ENCODE measurements around the gene PIK3R2.
A peak's percentile ranks its signal among the peaks of the same experiment; 100 is the strongest.
"Not testable (repeated sequence)": the region's sequence is repeated elsewhere in the genome, so short reads cannot be mapped to it uniquely, and the experiment has no call there.

Gene PIK3R2

DNA sequence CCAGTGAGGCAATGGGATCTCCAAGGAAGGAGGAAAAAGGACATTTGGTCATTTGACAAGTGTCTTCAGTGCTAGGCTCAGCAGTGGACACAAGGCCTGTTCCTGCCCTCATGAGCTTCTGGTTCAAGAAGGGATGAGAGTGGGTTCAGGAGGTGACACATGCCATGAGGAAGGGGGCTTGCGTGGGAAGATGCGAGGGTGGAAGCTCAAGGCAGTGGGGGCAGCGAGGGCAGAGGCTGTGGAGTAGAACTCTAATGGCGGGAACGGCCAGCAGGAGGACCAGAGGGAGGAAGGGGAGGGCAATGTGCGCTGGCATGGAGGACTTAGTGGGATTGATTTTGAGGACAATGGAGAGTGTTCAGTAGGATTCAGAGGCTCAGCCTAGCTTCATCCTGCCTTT is 3.3 kb downstream of the PIK3R2 start:
- DNase-seq = no peak

DNA sequence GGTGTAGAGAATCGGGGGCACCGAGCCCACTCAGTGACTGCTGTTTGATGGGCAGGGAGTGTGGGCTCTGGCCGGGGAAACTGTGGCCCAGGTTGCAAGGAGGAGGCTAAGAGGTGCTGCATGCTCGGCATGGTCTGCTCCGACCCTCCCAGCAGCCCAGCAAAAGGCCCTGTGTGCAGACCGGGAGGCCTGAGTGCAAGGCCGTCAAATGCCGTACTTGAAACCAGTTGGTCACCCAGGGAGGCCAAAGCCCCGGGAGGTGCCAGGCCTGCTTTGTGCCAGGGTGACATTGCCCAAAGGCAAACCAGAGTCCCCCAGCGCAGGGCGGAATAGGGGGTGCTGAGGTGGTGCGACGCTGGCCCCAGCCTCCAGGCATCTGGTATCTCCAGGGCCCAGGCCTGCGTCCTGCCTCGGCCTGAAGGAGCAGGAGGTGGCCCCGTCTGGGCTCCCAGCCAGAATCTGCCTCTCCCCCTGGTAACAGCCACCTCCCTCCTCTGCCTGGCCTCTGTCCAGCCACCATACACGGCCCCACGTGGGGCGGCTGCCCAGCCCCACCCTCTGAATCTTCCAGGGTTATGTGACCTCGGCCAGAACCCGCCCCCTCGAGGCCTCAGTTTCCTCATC is 4.0 kb downstream of the PIK3R2 start:
- no peak for DNase-seq

DNA sequence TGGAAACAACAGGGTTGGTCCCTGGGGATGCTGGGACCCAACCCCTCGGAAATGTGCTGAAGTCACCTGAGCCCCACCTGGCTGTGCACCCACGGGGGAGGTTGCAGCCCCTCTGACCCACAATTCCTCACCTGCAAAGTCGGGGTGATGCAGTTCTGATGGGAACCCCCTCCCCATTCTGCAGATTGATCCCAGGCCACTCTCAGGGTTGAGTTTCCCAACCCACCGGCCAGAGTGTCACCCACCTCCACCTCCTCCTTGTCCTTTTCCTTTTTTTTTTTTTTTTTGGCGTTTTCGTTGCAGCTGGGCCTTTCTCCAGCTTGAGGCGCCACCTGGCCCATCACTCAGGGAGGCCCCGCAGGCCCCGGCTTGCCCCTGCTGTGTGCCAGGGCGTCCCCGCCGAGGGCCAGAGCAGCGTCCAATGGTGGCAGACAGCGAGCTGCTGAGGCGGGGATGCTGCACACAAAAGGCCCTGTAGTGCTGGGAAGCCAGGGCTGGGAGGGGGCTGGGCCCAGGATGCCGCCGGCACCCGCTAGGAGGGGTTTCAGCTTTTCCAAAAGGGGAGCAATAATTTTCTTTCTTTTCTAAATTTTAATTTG is 4.6 kb downstream of the PIK3R2 start:
- DNase-seq = no peak

DNA sequence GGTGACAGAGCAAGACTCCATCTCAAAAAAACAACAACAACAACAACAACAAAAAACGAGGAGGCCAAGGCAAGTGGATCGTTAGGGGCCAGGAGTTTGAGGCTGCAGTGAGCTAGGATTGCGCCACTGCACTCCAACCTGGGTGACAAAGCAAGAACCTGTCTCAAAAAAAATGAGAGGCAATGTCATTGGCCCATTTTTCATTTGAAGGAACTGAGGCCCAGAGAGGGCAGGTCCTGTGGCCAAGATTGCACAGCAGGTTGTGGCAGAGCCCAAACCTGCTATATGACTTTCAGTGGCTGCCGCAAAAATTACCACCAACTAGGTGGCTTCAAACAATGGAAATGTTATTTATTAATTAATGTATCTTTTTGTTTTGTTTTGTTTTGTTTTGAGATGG is 5.5 kb downstream of the PIK3R2 start:
- no peak for DNase-seq

DNA sequence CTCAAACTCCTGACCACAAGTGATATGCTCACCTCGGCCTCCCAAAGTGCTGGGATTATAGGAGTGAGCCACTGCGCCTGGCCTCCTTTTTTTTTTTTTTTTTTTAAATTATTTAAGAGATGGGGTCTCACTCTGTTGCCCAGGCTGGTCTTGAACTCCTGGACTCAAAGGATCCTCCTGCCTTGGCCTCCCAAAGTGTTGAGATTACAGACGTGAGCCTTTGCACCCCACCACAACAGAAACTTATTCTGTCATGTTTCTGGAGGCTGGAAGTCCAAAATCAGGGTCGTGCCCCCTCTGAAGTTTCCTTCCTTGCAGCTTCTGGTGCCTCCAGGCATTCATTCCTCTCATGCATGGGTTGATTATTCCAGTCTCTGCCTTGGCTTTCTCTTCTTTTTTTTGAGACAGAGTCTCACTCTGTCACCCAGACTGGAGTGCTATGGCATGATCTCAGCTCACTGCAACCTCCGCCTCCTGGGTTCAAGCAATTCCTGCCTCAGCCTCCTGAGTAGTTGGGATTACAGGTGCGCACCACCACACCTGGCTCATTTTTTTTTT is 6.2 kb downstream of the PIK3R2 start:
- not testable (repeated sequence) for DNase-seq

DNA sequence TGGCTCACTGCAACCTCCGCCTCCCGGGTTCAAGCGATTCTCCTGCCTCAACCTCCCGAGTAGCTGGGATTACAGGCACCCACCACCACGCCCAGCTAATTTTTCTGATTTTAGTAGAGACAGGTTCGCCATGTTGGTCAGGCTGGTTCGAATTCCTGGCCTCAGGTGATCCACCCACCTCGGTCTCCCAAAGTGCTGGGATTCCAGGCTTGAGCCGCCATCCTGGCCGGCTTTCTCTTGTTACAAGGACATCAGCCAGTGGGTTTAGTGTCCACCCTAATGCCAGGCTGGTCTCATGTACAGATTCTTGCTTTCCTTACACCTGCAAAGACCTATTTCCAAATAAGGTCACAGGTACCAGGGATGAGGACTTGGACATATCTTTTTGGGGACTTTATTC is 6.8 kb downstream of the PIK3R2 start:
- DNase-seq = no peak

DNA sequence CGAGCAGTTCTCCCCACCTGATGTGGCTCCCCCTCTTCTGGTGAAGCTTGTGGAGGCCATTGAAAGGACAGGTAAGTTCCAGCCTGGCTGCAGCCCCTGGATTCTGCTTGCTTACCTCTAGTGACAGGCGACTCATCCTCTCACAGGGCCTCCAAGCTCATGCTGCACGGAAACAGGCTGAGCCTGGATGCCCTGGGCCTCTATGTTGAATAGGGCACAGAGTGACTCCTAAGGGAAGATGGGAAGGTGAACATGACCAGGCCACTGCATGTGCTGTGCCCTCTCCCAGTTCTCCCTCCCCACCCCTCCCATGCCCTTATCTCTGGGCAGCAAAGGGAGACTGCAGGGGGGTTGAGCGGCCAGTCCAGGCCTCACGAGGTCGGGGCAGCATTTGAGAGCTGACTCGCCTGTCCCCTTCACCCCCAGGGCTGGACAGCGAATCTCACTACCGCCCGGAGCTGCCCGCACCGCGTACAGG is 7.6 kb downstream of the PIK3R2 start:
- peak in 1 of 2 experiments; percentile 44 for DNase-seq

DNA sequence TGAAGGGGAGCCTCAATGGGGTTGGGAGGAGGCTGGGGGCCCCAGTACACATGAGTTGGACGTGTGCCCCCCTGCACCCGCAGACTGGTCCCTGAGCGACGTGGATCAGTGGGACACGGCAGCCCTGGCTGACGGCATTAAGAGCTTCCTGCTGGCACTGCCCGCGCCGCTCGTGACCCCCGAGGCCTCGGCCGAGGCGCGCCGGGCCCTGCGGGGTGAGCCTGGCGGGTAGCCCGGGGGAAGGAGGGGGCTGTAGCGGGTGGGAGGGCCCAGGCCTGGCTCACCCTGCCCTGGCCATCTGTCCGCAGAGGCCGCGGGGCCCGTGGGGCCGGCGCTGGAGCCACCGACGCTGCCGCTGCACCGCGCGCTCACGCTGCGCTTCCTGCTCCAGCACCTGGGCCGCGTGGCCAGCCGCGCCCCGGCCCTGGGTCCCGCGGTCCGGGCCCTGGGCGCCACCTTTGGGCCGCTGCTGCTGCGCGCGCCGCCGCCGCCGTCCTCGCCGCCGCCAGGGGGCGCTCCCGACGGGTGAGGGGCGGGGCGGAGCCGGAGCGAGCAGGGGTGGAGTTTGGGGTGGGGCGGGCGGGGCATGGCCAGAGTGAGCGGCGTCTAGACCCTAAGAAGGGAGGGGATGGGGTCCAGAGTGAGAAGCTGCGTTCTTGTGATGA is 8.1 kb downstream of the PIK3R2 start:
- peak; percentile 88 to 89 for DNase-seq

DNA sequence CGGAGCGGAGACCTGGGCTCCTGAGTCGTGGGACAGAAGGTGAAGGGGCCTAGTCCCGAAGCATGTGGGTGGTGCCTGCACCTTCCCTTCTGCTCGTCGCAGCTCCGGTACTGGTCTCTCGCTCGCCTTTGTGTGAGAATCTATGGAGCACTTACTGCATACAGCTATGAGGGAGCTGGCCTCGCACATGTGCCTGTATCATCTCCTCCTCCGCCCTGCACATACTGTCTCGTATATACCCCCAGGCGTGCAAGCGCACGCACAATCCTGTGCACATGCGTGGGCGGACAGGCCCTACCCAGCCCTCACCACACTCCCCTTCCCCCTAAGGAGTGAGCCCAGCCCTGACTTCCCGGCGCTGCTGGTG is 8.7 kb downstream of the PIK3R2 start:
- no peak for DNase-seq

DNA sequence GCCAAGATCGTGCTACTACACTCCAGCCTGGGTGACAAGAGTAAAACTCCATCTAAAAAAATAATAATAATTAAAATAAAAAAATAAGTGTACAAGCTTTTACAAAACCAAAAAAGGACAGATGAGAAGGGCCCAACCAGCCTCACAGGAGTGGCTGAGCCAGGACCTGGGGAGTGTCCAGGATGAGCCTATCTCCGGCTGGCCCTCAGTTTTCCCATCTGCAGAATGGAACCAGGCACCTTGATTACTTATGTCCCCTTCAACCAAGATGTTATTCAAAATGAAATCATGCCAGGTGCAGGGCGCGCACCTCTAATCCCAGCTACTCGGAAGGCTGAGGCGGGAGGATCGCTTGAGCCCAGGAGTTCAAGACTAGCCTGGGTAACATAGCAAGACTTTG is 11.1 kb downstream of the PIK3R2 start:
- no peak for DNase-seq

DNA sequence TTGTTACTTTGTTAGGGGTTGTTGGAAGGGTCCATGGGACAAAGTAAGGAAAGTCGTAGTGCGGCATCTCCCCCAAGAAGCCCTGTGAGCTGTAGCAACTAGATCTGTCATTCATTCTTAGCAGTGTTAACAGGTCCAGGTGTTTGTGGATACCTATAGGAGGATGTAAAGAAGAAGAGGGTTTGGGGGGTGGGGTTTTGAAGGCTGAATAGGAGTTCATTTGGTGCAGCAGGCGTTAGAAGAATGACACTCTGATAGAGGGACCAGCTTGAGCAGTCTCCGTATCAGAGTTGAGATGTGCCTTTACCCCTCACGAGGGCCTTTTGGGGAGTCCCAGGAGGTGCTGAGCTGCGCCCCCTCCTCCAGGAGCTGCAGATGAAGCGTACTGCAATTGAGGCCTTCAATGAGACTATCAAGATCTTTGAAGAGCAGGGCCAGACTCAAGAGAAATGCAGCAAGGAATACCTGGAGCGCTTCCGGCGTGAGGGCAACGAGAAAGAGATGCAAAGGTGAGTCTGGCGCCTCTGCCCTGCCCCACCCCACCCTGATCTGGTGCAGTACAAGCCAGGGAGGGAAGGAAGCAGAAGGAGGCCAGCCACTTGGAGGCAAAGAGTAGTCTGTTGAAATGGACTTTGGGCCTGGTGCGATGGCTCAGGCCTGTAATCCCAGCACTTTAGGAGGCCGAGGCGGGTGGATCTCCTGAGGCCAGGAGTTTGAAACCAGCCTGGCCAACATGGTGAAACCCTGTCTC is 13.0 kb downstream of the PIK3R2 start:
- no peak for DNase-seq

DNA sequence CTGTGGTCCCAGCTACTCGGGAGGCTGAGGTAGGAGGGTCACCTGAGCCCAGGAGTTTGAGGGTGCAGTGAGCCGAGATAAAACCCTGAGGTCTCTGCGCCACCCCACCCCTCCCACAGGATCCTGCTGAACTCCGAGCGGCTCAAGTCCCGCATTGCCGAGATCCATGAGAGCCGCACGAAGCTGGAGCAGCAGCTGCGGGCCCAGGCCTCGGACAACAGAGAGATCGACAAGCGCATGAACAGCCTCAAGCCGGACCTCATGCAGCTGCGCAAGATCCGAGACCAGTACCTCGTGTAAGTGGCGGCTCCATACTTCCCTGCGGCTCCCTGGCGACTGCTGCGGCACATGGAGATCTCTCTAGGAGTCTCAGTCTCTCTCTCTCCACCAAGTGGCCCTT is 14.0 kb downstream of the PIK3R2 start:
- no peak for DNase-seq

DNA sequence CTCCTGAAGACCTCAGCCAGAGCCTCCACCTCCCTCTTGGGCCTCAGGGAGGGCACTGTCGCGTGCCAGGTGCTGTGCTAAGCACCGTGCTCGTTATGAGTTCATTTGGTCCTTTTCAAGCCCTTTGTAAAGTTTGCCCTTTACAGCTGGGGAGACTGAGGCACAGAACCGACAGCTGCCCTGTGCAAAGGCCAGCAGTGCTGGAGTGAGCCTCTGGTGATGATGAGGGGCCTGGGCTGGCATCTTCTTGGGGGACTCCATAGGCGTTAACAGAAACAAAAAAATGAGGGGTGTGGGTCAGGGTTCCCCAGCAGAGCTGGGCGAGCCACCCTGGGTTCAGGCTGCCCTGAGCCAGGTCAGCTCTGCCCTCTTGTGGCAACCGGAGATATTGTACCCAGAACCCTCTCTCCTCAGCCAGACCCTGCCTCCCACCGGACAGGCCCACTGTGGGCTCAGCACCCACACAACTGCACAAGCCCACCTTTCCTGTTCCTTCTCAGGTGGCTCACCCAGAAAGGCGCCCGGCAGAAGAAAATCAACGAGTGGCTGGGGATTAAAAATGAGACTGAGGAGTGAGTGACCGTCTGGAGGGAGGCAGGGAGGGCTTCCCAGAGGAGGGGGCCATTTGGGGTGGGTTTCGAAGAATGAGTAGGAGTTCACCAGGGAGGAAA is 15.1 kb downstream of the PIK3R2 start:
- peak; percentile 71 to 80 for DNase-seq

DNA sequence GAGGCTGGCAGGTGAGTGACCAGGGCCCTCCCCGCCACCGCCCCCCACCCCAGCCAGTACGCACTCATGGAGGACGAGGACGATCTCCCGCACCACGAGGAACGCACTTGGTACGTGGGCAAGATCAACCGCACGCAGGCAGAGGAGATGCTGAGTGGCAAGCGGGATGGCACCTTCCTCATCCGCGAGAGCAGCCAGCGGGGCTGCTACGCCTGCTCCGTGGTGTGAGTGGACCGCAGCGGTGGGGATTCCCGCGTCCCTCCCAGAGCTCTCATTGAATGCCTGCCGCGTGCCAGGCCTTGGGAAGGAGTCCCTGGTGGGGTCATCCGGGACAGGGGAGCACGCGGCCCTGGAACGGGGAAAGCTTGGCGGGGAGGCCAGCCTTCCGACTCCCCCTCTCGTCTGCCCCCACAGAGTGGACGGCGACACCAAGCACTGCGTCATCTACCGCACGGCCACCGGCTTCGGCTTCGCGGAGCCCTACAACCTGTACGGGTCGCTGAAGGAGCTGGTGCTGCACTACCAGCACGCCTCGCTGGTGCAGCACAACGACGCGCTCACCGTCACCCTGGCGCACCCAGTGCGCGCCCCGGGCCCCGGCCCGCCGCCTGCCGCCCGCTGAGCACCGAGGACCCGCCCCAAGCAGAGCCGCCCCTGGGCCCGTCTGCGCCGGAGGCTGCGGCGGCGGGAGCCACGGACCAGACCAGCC is 15.9 kb downstream of the PIK3R2 start:
- DNase-seq = no peak

DNA sequence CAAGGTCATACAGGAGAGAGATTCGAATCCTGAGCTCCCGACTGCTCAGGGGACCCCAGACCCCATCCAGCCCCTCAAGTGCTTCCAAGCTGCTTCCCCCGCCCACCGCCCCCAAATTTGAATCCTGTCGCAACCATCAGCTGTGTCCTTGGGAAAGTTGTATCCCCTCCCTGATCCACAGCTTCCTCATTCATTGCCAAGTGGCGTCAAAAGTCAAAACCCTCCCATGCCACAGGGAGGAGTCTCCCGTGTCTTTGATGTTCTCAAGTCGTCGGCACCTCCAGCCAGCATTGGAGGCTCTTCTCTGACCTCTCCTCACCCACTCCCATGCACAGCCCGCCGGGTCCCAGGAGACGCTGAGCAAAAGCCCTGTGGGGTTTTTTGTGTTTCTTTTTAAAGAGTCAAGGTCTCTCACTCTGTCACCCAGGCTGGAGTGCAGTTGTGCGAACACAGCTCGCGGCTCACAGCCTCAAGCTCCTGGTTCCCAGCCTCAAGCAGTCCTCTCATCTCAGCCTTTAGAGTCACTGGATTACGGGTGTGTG is 17.8 kb downstream of the PIK3R2 start:
- no peak for DNase-seq

DNA sequence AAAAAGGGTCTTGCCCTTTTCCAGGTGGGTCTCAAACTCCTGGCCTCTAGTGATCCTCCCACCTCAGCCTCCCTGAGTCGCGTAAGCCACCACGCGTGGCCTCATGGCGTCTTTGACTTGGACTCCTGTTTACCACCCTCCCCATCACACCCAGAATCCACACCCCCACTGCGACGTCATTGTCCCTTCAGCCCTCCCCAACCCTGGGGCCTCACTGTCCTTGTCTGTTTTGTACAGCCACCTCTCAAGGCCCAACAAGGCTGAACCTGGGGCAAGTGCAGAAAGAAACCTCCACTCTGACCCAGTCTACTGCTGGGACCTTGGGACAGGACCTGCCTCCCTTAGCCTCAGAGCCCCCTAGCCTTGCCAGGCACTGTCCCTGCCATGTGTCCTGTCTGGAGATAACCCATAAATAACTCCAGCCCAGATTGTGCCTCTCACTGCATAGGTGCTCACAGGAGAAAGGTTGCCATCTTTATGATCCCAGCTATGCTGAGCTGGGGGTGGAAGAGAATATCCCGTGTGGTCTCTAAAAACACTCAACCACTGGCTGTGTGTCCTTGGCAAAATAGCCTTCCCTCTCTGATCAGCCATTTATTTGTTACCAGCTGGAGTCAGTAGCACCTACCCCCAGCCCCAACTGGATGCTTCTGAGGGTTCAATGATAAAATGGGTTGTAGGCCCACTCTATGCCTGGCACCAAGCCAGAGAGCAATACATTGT is 18.8 kb downstream of the PIK3R2 start:
- no peak for DNase-seq

DNA sequence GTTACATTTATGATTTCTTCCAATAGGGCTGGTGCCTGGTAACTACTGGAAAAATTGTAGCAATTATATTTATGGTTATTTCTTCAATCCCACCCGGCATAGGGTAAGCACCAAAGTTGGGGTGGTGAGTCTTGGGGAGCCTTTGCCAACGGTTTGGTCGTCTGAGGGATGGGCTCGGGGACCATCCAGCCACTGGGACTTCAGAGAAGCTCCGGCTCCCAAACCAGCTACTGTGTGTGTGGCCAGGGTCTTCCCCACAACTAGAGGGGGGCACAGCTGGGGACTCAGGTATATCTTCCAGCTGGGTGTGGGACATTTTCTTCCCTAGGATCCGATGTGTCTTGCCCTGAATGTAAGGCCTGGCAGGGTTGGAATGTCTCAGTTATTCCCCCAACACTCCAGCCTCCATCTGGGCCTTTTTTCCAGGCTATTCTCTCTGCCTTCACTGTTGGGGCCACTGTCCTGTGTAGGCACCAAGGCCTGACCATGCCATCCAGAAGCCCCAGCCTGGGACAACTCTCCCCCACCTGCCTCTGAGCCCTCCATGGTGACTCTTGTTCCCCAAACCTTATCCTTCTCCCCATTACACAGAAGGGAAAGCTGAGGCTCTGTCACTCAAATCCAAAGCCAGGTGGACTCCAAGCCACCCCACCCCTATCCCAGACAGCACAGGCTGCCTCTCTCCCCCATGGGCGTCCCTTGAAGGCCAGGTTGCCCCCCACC is 19.5 kb downstream of the PIK3R2 start:
- DNase-seq = no peak

DNA sequence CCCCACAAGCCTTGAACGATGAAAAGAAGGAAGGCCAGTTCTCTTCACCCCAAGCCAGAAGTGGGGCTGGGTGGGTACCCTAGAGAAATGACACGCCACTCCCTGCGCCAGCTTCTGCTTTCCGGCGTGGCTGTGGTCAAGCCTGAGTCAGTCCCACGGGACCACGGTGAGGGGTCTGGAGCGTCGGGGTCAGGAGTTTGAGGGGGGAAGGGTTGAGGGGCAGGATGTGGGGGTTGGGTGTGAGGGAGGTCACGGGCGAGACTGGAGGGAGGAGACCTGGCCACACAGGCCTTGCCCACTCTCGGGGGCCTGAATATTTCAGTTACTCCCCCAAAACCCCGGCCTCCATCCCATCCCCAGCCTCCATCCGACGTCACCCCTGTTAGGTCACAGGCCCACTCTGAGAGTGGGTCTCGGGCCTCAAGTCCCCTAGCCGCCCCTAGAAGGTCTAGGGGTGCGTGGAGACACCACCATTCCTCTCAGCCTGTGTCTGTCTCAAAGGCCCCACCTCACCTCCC is 20.1 kb downstream of the PIK3R2 start:
- no peak for DNase-seq

DNA sequence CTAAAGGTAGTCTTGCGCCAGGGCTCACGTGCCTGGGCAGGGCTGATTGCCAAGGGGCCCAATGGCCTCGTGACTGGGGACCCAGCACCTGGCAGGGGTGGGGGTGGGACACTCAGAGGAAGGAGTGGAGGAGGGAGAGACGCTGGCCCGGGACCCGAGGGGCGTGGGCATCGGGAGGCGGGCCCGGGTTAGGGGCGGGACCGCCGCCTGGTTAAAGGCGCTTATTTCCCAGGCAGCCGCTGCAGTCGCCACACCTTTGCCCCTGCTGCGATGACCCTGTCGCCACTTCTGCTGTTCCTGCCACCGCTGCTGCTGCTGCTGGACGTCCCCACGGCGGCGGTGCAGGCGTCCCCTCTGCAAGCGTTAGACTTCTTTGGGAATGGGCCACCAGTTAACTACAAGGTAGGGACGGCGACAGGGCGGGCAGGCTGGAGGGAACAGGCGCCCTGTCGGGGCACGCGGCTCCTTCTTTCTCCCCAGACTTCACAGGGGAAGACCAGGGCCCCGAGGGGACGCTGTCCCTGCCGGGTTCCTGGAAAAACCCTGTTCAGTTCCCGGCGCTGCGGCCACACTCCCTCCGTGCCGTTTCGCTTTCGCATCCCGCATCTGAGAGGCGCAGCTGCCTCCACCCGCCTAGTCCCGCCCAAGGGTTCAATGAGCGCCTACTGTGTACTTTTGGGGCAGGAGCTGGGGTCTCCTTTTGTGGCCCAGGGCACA is 20.8 kb downstream of the PIK3R2 start, which contains the start of gene IFI30:
TSS of gene IFI30 (plus strand) at position 242 of the 717 bp plus-strand sequence. CDS start at position 271, 29 bp downstream.
- peak; percentile 78 to 83 for DNase-seq
